ENCODE measurements around the gene ALG8.

DNA sequence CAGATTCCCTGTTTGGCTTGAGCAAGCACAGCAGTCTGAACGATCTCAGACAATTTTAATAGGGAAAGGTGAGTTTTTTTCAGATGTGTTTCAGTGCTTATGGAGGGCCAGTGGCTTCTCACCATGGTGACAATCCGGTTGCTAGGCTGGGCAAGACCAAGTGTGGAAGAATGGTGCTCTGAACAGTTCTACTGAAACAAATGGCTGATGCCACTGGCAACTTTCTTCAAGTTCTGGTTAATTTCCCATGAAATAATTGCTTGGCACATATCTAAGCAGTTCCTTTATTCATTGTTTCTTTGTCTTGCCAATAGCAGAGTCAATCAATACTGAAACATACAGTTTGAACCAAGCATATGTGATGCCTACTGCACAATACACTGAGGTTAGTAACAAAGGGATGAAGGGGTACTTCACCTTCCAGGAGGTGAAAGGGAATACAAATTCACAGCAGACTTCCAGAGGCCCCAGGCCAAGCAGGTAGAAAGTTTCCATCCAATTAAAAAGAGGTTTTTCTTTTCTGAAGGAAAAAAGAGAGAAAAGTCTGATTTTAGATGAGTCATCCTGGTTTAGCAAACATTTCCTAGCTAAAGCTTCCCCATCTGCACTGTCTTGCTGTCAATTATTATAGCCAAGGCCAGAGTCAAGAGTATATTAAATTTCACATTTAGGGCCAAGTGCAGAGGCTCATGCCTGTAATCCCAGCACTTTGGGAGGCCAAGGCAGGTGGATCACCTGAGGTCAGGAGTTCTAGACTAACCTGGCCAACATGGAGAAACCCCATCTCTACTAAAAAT lies 38.6 kb downstream of the ALG8 start:
- TF ChIP-seq, protein P1, sequence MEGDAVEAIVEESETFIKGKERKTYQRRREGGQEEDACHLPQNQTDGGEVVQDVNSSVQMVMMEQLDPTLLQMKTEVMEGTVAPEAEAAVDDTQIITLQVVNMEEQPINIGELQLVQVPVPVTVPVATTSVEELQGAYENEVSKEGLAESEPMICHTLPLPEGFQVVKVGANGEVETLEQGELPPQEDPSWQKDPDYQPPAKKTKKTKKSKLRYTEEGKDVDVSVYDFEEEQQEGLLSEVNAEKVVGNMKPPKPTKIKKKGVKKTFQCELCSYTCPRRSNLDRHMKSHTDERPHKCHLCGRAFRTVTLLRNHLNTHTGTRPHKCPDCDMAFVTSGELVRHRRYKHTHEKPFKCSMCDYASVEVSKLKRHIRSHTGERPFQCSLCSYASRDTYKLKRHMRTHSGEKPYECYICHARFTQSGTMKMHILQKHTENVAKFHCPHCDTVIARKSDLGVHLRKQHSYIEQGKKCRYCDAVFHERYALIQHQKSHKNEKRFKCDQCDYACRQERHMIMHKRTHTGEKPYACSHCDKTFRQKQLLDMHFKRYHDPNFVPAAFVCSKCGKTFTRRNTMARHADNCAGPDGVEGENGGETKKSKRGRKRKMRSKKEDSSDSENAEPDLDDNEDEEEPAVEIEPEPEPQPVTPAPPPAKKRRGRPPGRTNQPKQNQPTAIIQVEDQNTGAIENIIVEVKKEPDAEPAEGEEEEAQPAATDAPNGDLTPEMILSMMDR (IDR thresholded peaks at IDR 0.05): no peak
- TF ChIP-seq POLR2A (IDR thresholded peaks at IDR 0.05): no peak

All from adrenal gland (tissue), 5 donors.